B cell (primary cell): ENCODE measurements around the gene LENG8. TPM values are rescaled to one million over a fixed set of nuclear protein-coding genes. Genes with fewer than 3 reads are reported as not detected.

ENCODE experiments used
- ATAC-seq: fragments of 200-7000 bp; cut with Tn5 transposase; one replicate; pipeline ENCODE4 v1.10.0; 2021; ENCODE audit warnings: low read depth, mild to moderate bottlenecking, moderate number of reproducible peaks, moderate library complexity
- CTCF ChIA-PET: fragments of 350-600 bp; sonication (Branson Sonifier 250); formaldehyde crosslinking; loops from one replicate; lab custom pipeline; 2021; ENCODE audit warnings: antibody characterized with exemption, inconsistent platforms; lab: Charles Lee
- POLR2A ChIA-PET: fragments of 350-600 bp; sonication (Branson Sonifier 250); formaldehyde crosslinking; loops from one replicate; lab custom pipeline; 2021; ENCODE audit warnings: antibody characterized with exemption; lab: Charles Lee
- DNase-seq: peaks from one replicate; pipeline ENCODE4 v3.0.0; 2013
- H2AFZ ChIP-seq: 2 replicates; pipeline ENCODE4 v1.6.1; 2012; ENCODE audit warnings: mild to moderate bottlenecking, low read depth, low read length; ENCODE audit not compliant: insufficient read depth, poor library complexity, severe bottlenecking
- H3K27ac ChIP-seq, 2 donors: 1 replicate in 1 of 2; 2 replicates in 1 of 2; pipeline ENCODE4 v1.5.1; 2012 to 2013; ENCODE audit warnings: low read length in 2 of 2, mild to moderate bottlenecking in 2 of 2, moderate library complexity in 1 of 2
- H3K27me3 ChIP-seq, 4 experiments: fragments of 200-600 bp in 1 of 4; sonication (generic) in 1 of 4; replicated peaks in 1 of 4; 1 replicate in 2 of 4; 2 replicates in 2 of 4; pipeline versions ENCODE4 v1.6.1 to v1.7.0; 2013 to 2016; ENCODE audit warnings: low read length in 3 of 4, mild to moderate bottlenecking in 2 of 4, mixed read lengths in 1 of 4, moderate library complexity in 1 of 4; ENCODE audit not compliant: insufficient read depth in 4 of 4, control insufficient read depth in 3 of 4; ENCODE audit errors: control extremely low read depth in 1 of 4
- H3K36me3 ChIP-seq, 2 experiments: replicated peaks in 1 of 2; 1 replicate in 1 of 2; 2 replicates in 1 of 2; pipeline versions ENCODE4 v1.6.1 to v1.7.1; 2013; ENCODE audit warnings: low read length in 1 of 2; ENCODE audit not compliant: insufficient read depth in 2 of 2, control insufficient read depth in 1 of 2; ENCODE audit errors: control extremely low read depth in 1 of 2, extremely low read depth in 1 of 2
- H3K4me1 ChIP-seq, 2 donors: fragments of 200-600 bp in 1 of 2; sonication (generic) in 1 of 2; 1 replicate in 1 of 2; 2 replicates in 1 of 2; pipeline versions ENCODE4 v1.5.1 to v1.6.1; 2013 to 2017; ENCODE audit warnings: low read length in 2 of 2; ENCODE audit not compliant: control insufficient read depth in 2 of 2, insufficient read depth in 2 of 2
- H3K4me2 ChIP-seq: replicated peaks from 2 replicates; pipeline ENCODE3; 2012; ENCODE audit warnings: mild to moderate bottlenecking, low read depth, low read length; ENCODE audit not compliant: poor library complexity, severe bottlenecking
- H3K4me3 ChIP-seq, 5 experiments: fragments of 200-600 bp in 1 of 5; sonication (generic) in 1 of 5; 1 replicate in 3 of 5; 2 replicates in 2 of 5; pipeline versions ENCODE4 v1.5.1 to v1.7.0; 2011 to 2016; ENCODE audit warnings: low read length in 4 of 5, mild to moderate bottlenecking in 4 of 5, low read depth in 2 of 5, control low read depth in 1 of 5, moderate library complexity in 1 of 5; ENCODE audit not compliant: insufficient read depth in 1 of 5; ENCODE audit errors: control extremely low read depth in 1 of 5, extremely low read depth in 1 of 5
- H3K79me2 ChIP-seq: fragments of 200-600 bp; sonication (generic); one replicate; pipeline ENCODE4 v1.6.0; 2016; ENCODE audit warnings: low read length; ENCODE audit not compliant: control insufficient read depth, insufficient read depth
- H3K9ac ChIP-seq: fragments of 200-600 bp; sonication (generic); 2 replicates; pipeline ENCODE4 v1.6.1; 2017; ENCODE audit warnings: mild to moderate bottlenecking, low read length, moderate library complexity
- H3K9me3 ChIP-seq, 3 donors: one replicate each; pipeline versions ENCODE4 v1.6.1 to v1.7.1; 2013; ENCODE audit warnings: low read length in 2 of 3; ENCODE audit not compliant: control insufficient read depth in 2 of 3, insufficient read depth in 1 of 3; ENCODE audit errors: control extremely low read depth in 1 of 3
- H4K20me1 ChIP-seq: 2 replicates; pipeline ENCODE4 v1.6.0; 2012; ENCODE audit warnings: mild to moderate bottlenecking, low read length; ENCODE audit not compliant: insufficient read depth, control insufficient read depth, poor library complexity, severe bottlenecking
- H3K27ac Mint-ChIP-seq: one replicate; pipeline ENCODE4 v1.8.0; 2021; ENCODE audit warnings: mixed read lengths
- H3K27me3 Mint-ChIP-seq: one replicate; pipeline ENCODE4 v1.8.0; 2021; ENCODE audit warnings: mixed read lengths
- H3K4me1 Mint-ChIP-seq: one replicate; pipeline ENCODE4 v1.8.0; 2021; ENCODE audit warnings: mixed read lengths
- H3K4me3 Mint-ChIP-seq: one replicate; pipeline ENCODE4 v1.8.0; 2021; ENCODE audit warnings: mixed read lengths
- H3K9me3 Mint-ChIP-seq: one replicate; pipeline ENCODE4 v1.8.0; 2022; ENCODE audit warnings: mixed read lengths; ENCODE audit not compliant: insufficient read depth
- CTCF ChIP-seq: fragments of 200-600 bp; IDR thresholded peaks from one replicate; pipeline ENCODE4 v1.8.0; 2022; ENCODE audit warnings: antibody characterized with exemption, mild to moderate bottlenecking
- EZH2 ChIP-seq: IDR thresholded peaks from 2 replicates; pipeline ENCODE4 v1.6.1; 2012; ENCODE audit warnings: borderline replicate concordance, low read depth, mild to moderate bottlenecking, moderate library complexity, low read length; ENCODE audit not compliant: insufficient read depth, poor library complexity, severe bottlenecking
- WGBS: methylation state at CpG from one replicate; pipeline ENCODE4 v1.1.5; 2013; ENCODE audit warnings: missing lambda C conversion rate; ENCODE audit not compliant: insufficient coverage; 5-methylcytosine and 5-hydroxymethylcytosine counted together
- intact Hi-C: fragments of 100-400 bp; cut with micrococcal nuclease; formaldehyde crosslinking; loops from one replicate; pipeline ENCODE4 v1.10.0; 2022
- polyA plus RNA-seq: library from polyadenylated mRNA; depleted of rRNA; stranded (reverse); fragments of >200 nt; gene quantifications from 2 replicates; pipeline ENCODE4 v1.2.3, GENCODE V29; 2012
- total RNA-seq, 2 donors: library from RNA; stranded (reverse); fragments of 120-200 nt in 1 of 2; gene quantifications; 1 replicate in 1 of 2; 2 replicates in 1 of 2; pipeline versions ENCODE4 v1.2.3 to v1.2.4, GENCODE V29; 2013 to 2022

Gene LENG8
- total and polyA plus RNA-seq, 2 donors (not counting 1 experiment from before 2014, with no cell fraction given), result 687 to 753 TPM

DNA sequence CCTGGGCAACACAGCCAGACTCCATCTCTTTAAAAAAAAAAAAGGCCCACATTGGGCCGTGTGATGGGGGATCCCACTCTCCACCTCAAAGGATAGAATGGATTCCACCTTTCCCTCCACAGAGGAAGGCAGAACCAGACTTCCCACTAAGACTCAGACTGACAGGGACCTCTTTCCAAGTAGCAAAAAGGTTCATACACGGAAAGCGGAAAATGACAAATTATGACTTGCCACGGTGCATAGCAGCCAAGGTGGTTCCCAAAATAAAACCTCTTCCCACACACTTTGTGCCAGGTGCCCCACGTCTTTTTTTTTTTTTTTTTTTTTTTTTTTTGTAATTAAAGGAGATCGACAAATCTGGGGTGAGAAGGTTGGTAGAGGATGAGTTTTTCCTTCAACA, 48.1 kb upstream of the LENG8 start:
- no peak overlapping the region for H3K4me3 Mint-ChIP-seq
- WGBS, result 90% methylated on average over 1 of the region's 6 CpGs
- Histone ChIP-seq H3K79me2 (no peaks in the 10 kb centered on the region), H3K4me1 (no peaks in the 10 kb centered on the region), H3K36me3 (no peaks in the 10 kb centered on the region), H3K9me3 (peaks cover 0 to 5% (median 0%) of the 10 kb centered on the region in 3 donors), H4K20me1 (no peaks in the 10 kb centered on the region), H3K4me2 (no peak overlapping the region), H3K9ac (no peak overlapping the region), H3K27me3 (peaks cover 0 to 7% (median 0%) of the 10 kb centered on the region in 4 experiments), H3K4me3 (no peak overlapping the region), H3K27ac (no peak overlapping the region), H2AFZ (no peak overlapping the region)
- H3K27ac Mint-ChIP-seq, result no peak overlapping the region
- ChIA-PET CTCF (no interaction called here), POLR2A (no interaction called here)
- ATAC-seq, result no peak
- H3K4me1 Mint-ChIP-seq, result peaks cover under 1% of the 10 kb centered on the region
- DNase-seq, result no peak
- intact Hi-C loops, result no loop called here
- H3K27me3 Mint-ChIP-seq, result peaks cover 10% of the 10 kb centered on the region
- no peaks in the 10 kb centered on the region for H3K9me3 Mint-ChIP-seq
- TF ChIP-seq CTCF, result no peak
- TF ChIP-seq EZH2, result no peak

GRCh38 chr19:54403054-54403453, 45.9 kb upstream of the LENG8 start:
- Histone ChIP-seq H4K20me1 (no peaks in the 10 kb centered on the region), H3K9ac (no peak overlapping the region), H3K36me3 (no peaks in the 10 kb centered on the region), H3K79me2 (no peaks in the 10 kb centered on the region), H3K9me3 (peaks cover 0 to 5% (median 0%) of the 10 kb centered on the region in 3 donors), H3K27ac (no peak overlapping the region), H3K4me3 (no peak overlapping the region), H3K27me3 (peaks cover 0 to 5% (median 0%) of the 10 kb centered on the region in 4 experiments), H2AFZ (no peak overlapping the region), H3K4me1 (no peaks in the 10 kb centered on the region), H3K4me2 (no peak overlapping the region)
- CTCF ChIA-PET, result interaction anchor here (0.7 kb wide), 2 partner anchors 11 to 78 kb away, joined by 3 read pairs; no protein-coding TSS in a partner anchor
- POLR2A ChIA-PET, result no interaction called here
- Mint-ChIP-seq H3K4me1 (no peaks in the 10 kb centered on the region), H3K27me3 (peaks cover 9% of the 10 kb centered on the region), H3K27ac (no peak overlapping the region), H3K9me3 (no peaks in the 10 kb centered on the region), H3K4me3 (no peak overlapping the region)
- TF ChIP-seq EZH2 (no peak), CTCF (no peak)
- 97% methylated on average over 8 of the region's 8 CpGs for WGBS
- intact Hi-C loops, result no loop called here
- no peak for DNase-seq
- ATAC-seq, result no peak
